Epidermal melanocyte (primary cell): ENCODE data around the gene CWF19L1.

Source experiments
- DNase-seq: peaks from one replicate; pipeline ENCODE4 v3.0.0; 2011; ENCODE audit warnings: low spot score; ENCODE audit not compliant: insufficient read length

Gene CWF19L1

DNA sequence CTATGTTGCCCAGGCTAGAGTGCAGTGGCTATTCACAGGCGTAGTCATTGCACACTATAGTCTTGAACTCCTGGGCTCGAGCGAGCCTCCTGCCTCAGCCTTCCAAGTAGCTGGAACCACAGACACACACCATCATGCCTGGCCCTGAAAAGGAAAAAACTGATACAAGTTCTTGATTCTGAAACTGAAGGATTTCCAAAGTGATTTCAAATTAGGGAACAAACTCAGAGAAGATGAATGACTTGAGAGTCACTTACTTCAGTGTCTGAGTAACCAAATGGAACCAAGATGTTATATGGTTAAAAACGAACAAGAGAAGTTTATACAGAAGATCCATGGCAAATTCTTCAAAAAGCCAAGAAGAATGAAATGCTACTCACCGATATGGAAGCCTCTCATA, 14.4 kb downstream of the CWF19L1 start:
- DNase-seq = no peak

DNA sequence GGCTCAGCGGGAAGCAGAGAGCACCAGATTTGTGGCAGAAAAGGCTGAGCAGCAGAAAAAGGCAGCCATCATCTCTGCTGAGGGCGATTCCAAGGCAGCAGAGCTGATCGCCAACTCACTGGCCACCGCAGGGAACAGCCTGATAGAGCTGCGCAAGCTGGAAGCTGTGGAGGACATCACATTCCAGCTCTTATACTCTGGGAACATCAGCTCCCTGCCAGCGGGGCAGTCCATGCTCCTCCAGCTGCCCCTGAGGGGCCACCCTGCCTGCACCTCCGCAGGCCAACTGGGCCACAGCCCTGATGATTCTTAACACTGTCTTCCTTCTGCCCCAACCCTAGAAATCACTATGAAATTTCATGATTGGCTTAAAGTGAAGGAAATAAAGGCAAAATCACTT, 18.6 kb downstream of the CWF19L1 start:
- no peak for DNase-seq

DNA sequence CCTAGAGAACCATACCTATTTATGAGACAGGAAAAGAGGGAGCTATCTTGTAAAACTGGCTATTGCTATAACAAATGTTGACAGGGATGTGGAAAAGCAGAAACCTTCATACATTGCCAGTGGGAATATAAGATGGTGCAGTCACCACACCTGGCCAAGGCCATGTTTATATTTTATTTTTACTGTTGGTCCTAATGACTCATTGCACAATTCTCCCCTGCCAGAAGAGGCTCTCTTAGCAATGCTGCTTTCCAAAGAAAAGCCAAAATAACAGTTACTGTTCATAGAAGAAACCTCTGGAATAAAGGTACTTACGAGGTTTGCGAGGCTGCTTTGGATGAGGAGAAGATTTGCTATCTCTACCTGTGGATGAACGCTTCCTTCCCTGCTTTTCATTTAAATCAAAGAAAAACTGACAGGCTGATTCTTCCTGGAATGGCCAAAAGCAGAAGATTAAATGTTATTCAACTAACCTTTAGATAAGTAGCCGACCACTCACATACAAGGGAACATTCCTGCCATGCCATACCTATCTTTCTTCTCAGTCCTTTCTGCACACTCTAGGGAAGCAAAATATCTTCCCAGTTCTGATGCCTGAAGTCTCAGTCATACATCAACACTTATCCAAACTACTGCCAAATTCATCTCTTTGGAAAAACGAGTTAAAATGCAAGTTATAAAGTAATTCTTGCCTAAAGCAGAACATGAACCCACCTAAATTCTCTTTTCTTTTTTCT, 21.8 kb downstream of the CWF19L1 start:
- DNase-seq = no peak

DNA sequence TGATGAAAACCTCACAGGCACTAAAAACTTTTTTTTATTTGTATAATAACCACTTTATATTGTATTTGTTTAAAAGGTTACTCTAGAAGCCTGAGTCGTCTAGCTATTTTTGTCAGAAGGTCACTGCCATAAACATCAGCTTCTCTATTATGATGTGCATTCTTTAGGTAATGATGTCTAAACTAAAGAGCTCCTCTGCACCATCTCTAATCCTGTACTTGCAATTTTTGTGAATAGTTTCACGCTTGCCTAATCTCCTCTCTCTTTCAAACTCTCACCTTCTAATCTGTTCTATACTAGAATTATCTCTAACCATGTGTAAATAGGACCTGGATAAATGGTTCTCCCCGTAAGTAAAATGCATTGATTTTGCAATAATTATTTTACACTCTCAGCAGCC, 27.6 kb downstream of the CWF19L1 start:
- no peak for DNase-seq

DNA sequence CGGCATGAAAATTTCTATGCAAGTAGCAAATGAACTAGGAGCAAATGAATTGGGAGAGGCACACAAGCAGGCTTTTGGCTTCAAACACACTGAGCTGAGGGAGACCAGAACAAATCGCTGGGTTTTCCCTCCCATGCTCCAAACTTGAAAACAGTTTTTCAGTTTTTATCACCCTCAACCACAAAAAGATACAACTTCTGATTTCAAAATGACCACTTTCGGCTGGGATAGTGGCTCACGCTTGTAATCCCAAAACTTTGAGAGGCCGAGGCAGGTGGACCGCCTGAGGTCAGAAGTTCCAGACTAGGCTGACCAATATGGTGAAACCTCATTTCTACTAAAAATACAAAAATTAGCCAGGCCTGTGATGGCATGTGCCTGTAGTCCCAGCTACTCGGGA, 29.0 kb downstream of the CWF19L1 start:
- no peak for DNase-seq

DNA sequence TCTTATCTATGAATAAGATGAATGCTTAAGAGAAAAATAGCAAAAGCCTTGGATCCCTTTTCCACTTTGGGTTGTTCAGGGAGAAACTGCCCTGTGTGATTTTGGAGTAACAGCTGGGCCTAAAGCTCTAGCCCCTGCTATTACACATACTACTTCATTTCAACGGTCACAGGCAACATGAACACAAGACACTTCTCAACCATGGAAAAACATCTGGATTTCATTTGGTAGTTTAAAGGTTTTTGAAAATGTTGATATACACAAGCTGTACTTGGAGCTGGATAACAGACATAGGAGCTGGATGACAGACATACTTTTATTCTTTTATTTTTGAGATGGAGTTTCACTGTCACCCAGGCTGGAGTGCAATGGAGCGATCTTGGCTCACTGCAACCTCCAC, 35.3 kb downstream of the CWF19L1 start:
- DNase-seq = no peak

DNA sequence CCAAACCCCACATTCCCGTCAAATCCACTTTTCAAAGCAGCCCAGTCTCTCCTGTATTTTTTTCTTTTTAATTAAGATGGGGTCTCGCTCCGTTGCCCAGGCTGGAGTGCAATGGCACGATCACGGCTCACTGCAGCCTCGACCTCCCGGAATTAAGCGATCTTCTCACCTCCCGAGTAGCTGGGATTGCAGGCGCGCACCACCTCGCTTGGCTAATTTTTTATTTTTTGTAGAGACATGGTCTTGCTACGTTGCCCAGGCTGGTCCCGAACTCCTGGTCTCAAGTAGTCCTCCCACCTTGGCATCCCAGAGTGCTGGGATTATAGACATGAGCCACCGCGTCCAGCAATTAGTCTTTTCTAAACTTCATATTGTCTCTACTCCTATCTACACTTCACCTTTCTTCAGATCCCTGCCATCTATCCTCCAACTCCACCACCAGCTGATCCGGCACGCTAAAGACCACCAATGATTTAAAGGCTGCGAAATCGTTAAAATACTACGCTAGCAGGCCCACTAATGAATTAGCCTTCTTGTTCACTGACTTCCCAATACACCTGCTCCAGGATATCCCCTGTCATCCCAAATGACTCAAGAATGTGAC, 37.5 kb downstream of the CWF19L1 start:
- DNase-seq = no peak

DNA sequence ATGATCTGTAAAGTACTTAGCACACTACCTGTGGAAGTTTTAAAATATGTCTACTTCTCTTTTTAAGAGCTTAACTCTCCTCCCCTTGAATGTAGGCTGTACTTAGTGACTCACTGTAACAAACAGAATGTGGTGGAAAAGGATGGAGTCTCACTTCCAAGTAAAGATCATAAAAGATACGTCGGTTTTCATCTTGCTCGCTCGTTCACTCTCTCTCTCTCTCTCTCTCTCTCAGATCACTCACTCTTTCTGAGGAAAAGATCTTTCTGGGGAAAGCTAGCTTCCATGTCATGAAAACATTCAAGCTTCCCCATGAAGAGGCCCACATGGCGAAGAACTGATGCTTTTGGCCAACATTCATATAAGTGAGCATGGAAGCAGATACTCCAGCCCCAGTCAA, 43.6 kb downstream of the CWF19L1 start:
- no peak for DNase-seq

DNA sequence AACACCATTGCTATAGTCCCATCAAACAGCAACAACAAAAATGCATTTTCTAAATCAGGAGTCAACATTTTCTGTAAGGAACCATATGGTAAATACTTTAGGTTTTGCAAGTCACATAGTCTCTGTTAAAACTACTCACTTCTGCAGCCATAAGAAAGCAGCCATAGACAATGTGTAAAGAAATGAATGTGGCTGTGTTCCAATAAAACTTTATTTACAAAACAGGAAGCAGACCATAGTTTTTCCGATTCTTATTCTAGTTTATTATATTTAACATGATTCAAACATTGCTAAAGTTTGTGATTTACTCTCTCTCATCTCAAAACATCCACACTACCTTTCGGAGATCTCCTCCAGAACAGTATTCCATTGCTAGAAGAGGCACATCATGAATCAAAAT, 44.9 kb downstream of the CWF19L1 start:
- DNase-seq = no peak

DNA sequence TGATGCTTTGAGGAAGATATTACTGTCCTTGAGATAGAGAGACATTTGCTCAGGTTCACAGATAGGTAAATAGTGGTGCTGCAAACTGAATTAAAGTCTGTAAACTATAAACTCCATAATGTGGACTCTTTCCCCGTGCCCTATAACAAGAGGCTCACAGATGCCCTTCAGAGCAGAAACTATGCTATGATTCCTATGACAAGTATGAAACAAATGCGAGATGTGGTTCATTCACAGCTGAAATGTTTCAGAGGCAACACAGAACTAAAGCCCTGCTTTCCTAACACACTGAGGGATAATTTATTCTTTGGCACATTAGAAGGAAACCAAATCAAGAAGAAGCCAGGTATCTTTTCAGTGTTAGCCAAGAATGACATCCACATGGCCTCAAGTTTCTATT, 51.4 kb downstream of the CWF19L1 start:
- no peak for DNase-seq

DNA sequence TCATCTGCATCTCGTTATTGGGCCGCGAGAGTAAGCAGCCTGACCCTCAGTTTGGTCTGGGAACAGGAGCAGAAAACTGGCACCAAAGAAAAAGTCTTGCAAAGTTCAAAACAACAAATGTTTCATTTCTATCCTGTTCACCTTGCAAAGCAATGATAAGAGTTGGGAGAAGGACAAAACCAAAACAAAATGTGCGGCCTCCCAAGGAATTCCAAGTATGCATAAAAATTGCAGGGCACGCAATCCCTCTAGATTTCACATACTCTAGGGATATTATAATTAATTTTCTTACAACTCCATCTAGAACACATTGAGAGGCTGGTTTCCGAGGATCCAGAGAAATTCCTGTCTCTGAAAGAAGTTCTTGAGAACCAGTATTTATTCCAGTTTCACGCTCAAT, 58.1 kb downstream of the CWF19L1 start:
- DNase-seq = no peak

DNA sequence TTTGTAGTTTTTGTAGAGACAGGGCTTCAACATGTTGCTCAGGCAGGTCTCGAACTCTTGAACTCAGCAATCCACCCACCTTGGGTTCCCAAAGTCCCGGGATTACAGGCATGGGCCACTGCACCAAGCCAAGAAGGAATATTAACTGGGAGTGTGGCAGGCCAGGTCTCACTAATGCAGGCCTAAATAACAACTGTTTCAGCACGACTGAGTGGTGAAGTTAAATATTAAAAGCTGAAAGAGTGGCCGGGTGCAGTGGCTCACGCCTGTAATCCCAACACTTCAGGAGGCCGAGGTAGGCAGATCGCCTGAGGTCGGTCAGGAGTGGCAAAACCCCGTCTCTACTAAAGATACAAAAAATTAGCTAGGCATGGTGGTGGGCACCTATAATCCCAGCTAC, 59.2 kb downstream of the CWF19L1 start:
- no peak for DNase-seq

DNA sequence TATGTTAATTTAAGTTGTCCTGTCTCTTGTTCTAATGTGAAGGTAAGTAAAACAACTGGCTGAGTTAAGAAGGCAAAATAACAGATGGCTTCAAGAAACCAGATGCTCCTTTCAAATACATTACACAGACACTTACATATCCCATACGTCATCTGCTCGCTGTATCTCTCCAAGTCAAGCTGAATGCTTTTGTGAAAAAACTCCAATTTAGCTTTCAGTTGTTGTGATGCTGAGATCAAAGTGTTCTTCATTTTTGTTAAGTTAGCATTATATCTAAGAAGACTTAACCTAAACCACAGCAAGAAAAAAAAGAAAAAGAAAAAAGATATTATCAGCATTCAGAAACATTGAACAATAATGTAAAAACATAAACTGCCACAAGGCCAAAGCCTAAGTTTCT, 63.1 kb downstream of the CWF19L1 start:
- DNase-seq = no peak

DNA sequence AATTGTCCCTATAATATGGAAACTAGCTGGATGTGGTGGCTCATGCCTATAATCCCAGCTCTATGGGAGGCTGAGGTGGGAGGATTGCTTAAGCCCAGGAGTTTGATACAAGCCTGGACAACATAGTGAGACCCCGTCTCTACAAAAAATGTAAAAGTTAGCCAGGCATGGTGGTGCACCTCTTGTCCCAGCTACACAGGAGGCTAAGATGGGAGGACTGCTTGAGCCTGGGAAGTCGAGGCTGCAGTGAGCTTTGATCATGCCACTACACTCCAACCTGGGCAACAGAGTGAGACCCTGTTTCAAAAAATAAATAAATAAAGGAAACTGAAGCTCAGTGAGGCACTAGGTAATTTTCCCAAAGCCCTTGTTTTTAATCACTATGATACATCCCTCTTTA, 65.9 kb downstream of the CWF19L1 start:
- no peak for DNase-seq

DNA sequence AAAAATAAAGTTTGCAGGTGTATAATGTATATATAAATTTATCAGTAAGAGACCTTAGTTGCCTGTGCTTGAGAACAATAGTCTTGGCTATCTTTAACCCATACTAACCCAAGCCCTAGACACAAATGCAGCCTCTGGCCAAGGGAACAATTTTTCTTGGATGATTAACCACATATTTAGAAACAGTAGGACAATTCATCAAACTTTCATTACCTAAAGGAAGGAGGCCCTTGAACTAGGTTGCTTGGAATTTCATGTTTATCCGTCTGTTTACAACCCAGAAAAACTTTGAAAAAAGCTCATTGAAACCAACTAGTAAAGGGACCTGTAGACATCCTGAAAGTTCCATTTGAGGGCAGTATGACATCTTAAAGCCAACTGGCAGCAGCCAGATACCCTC, 72.7 kb downstream of the CWF19L1 start:
- no peak for DNase-seq

DNA sequence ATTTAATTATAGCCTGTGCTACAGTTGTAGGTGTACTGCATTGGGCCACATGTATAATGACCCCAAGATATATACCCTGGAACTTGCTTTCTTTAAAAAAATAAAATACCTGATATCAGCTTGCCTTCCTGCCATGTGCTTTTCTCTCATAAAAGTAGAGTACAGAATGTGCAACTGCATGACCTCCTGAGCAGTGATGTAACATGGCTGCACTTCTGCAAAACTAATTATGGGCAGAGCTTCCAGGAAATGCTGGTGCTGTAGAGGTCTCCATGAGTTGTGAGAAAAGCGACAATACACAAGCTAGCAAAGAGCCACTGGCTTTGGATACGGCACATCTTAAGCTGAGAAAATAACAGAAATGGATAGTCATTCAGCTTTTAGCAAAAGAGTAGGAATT, 75.1 kb downstream of the CWF19L1 start:
- no peak for DNase-seq

DNA sequence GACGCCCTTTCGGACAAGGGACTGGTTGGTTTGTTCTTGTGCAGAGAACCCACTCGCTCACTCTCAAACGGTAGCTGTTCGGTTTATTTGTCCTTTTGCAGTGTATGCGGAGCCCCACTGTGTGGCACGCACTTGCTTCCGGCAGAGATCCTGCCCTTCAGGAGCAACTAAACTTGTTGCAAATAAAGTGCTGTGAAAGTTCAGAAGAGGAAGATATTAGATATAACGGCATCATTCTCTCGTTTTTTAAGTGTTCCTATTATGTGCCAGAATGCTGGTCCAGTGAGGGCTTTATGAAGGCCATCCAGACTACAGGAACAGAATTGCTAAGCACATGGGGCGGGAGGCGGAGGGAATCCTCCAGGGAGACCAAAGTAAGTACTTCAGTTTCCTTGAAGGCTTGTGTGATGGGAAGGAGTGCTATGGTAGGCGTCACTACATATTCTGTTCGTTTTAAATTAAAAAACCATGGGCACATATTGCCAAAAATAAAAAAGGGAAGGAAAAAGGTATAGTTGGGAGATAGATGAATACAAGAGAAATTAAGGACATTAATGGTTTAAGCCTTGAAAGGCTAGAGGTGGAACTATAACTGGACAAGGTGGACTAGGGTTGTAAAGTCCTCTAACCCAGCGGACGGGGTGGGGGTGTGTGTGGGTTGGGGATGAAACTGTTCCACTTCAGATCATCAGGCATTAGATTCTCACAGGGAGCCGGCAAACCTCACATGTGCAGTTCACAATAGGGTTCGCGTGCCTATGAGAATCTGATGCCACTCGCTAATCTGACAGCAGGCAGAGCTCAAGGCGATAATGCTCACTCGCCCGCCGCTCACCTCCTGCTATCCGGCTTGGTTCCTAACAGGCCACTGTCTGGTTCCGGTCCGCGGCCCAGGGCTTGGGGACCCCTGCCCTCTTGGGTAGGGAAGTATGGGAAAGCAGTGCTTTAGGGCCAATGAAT, 80.9 kb downstream of the CWF19L1 start:
- DNase-seq = no peak

DNA sequence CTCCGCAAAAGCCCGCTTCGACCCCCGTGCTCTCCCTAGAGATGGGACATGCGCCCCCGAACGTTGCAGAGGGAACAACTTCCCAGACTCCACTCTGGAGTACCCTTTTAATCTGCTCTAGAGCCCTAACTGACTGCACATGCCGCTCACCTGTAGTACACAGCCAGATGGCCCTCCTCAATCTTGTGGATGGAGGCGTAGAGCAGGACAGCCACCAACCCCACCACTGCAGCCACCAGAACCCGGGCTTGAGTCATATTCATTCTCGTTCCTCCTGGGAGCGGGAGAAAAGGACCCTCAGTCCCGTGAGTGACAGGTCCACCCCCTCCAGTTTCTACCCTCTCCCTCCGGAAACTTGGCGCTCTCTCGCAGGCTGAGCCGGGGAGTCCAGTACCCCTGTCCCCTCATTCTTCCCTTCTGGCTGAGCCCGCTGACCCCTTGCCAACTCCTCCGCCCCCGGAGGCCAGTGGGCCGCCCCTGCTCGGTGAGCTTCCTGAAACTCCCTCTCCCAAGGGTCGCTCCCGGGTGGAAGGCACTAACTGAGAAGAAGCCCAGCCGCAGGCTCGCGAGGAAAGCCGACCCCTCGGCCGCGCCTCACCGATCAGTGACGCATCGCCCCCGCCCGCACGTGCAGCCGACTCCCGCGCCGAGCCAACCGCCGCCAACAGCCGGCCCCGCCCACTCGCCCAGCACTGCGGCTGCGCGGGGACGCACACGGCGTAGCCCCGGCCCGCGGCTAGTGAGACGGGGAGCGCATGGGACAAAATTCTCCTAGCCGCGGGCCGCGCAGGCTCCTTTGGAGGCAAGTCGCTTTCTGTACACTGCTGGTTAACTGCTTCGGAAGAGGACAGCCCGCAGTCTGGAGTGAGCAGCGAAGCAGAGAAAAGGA, 81.8 kb downstream of the CWF19L1 start, which contains the start of gene ERLIN1:
TSS of gene ERLIN1 (minus strand) at position 666 of the 889 bp plus-strand sequence. CDS start at position 263, 403 bp downstream.
- DNase-seq = peak; percentile 84

DNA sequence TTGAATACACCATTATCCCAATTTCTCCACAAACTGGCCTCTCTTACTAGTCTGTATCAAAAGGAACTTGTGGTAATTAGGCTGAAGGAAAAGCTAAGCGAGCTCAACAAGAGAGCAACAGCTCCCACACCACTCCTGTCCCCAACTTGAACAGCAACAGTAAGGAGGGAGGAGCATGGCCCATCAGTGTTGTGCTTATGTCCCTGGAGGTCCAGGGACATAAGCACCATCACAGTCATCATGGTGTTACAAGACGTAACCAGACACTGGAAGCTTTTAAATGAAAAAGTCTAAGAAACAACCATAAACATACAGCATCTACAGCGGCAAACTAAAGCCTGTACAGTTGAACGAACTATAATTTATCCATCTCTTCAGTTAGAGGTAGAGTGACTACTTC, 82.6 kb downstream of the CWF19L1 start:
- no peak for DNase-seq

DNA sequence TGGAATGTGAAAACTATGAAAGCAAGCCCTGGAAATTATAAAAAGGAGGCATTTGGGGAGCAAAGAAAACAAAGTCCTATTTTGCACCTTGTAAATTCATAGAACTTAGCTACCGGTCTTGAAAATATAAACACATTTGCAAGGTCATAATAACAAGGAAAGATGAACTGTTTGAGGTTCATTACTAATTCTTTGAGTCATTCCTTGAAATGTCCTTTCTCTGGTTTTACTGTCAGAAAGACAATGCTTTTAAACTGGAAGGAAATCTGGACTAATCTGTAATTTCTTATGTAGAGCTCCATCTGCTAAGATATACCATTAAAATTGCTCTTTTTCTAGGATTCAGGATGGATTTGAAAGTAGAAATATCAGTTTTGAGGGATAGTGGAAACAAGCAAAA, 83.0 kb downstream of the CWF19L1 start:
- DNase-seq = no peak

DNA sequence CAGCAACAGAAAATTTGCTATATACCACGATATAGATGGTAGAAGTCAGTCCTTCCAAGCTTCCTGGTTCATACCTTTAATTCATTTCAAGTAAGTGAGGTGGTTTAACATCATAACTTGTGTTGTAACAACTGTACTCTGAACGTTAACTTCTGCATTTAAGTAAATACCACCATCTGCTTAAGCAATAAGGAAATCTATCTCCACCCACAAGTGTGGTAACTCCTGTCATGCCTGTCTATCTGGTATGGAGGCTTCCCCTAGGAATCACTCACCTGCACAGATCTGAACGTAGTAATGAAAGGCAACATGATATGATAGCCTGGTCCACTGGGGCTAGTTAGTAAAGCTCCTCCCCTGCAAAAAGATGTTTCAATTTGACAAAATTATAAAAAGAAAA, 84.0 kb downstream of the CWF19L1 start:
- no peak for DNase-seq
